Thymus (tissue), 11 donors: ENCODE measurements around the gene STX11. TPM values are rescaled to one million over a fixed set of nuclear protein-coding genes. Genes with fewer than 3 reads are reported as not detected.

Source experiments
- DNase-seq, 9 donors: peaks; one replicate each; pipeline ENCODE4 v3.0.0-alpha.2; 2013; ENCODE audit warnings: low spot score in 9 of 9, low read depth in 6 of 9, missing footprints in 1 of 9
- H3K27ac ChIP-seq, 2 donors: one replicate each; pipeline ENCODE4 v1.5.1; 2013; ENCODE audit warnings: control low read depth in 1 of 2, low read depth in 1 of 2, low read length in 1 of 2, mild to moderate bottlenecking in 1 of 2, moderate library complexity in 1 of 2
- H3K27me3 ChIP-seq, 2 donors: one replicate each; pipeline ENCODE4 v1.5.1; 2013; ENCODE audit warnings: low read length in 1 of 2; ENCODE audit not compliant: control insufficient read depth in 2 of 2, insufficient read depth in 1 of 2
- H3K36me3 ChIP-seq, 2 donors: one replicate each; pipeline ENCODE4 v1.5.1; 2013; ENCODE audit warnings: low read length in 1 of 2, mild to moderate bottlenecking in 1 of 2, moderate library complexity in 1 of 2; ENCODE audit not compliant: control insufficient read depth in 2 of 2, insufficient read depth in 2 of 2
- H3K4me1 ChIP-seq, 2 donors: one replicate each; pipeline ENCODE4 v1.5.1; 2013; ENCODE audit warnings: low read length in 2 of 2; ENCODE audit not compliant: control insufficient read depth in 2 of 2, insufficient read depth in 2 of 2
- H3K4me3 ChIP-seq, 2 donors: one replicate each; pipeline ENCODE4 v1.5.1; 2013; ENCODE audit warnings: low read length in 2 of 2, control low read depth in 1 of 2, mild to moderate bottlenecking in 1 of 2
- H3K9me3 ChIP-seq, 2 donors: one replicate each; pipeline ENCODE4 v1.5.1; 2013; ENCODE audit warnings: low read length in 1 of 2, mild to moderate bottlenecking in 1 of 2; ENCODE audit not compliant: control insufficient read depth in 2 of 2, insufficient read depth in 1 of 2
- WGBS: extraction: QIAGEN DNeasy Blood & Tissue Kit; methylation state at CpG from one replicate; pipeline ENCODE4 v1.1.7; 2013; 5-methylcytosine and 5-hydroxymethylcytosine counted together
- polyA plus RNA-seq: library from polyadenylated mRNA; stranded (reverse); fragments of 200-250 nt; gene quantifications from one replicate; pipeline ENCODE4 v1.2.3, GENCODE V29; 2013
- total RNA-seq: library from RNA; stranded (reverse); fragments of 120-200 nt; gene quantifications from one replicate; pipeline ENCODE4 v1.2.4, GENCODE V29; 2013
- donor health status: healthy.

The STX11 gene
- total and polyA plus RNA-seq, 2 donors: 3.2 to 9.6 TPM

DNA sequence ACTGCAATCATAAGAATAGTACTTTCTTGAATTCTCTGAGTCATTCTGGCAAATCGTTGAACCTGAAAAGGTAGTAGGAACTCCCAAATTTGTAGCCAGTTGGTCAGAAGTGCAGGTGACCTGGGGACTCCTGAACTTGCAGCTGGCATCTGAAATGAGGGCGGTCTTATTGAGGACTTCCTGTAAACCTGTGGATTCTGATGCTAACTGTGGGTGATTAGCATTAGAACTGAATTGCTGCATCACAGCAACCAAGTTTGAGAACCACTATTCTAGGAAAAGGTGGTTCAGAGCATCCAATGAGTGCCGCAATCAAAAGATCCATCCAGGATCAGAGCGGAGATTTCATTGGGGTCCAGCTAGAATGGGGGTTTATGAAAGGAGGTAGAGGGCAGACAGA is 84.6 kb downstream of the STX11 start:
- H3K27ac ChIP-seq: no peak overlapping the region
- 88% methylated on average over 4 of the region's 4 CpGs for WGBS
- no peak for DNase-seq
- no peaks in the 10 kb centered on the region for H3K27me3 ChIP-seq
- no peak overlapping the region for H3K4me3 ChIP-seq
- H3K9me3 ChIP-seq: no peaks in the 10 kb centered on the region
- no peaks in the 10 kb centered on the region for H3K36me3 ChIP-seq
- H3K4me1 ChIP-seq: no peaks in the 10 kb centered on the region

Other genes starting within 250 kb of the STX11 start
- 5.4 TPM for gene PLAGL1, start 142.3 kb upstream of the STX11 start, total RNA-seq
- gene PLAGL1, start 142.3 kb upstream of the STX11 start, polyA plus RNA-seq: 9.8 TPM
- 192 TPM for gene SF3B5, start 54.9 kb upstream of the STX11 start, total RNA-seq
- gene SF3B5, start 54.9 kb upstream of the STX11 start, polyA plus RNA-seq: 176 TPM
- gene UTRN, start 134.8 kb downstream of the STX11 start, total RNA-seq: 59.7 TPM
- gene UTRN, start 134.8 kb downstream of the STX11 start, polyA plus RNA-seq: 16.8 TPM